Measurements from ENCODE around the gene SPATA6L.
A peak's percentile ranks its signal among the peaks of the same experiment; 100 is the strongest.
"Not testable (repeated sequence)": the region's sequence is repeated elsewhere in the genome, so short reads cannot be mapped to it uniquely, and the experiment has no call there.

The SPATA6L gene

GRCh38 chr9:4667681-4668080 lies 1.4 kb upstream of the SPATA6L start:
- TF ChIP-seq CTCF (IDR thresholded peaks at IDR 0.05; ENCODE audit: extremely low read depth, missing control alignments), result no peak
- no peak for DNase-seq (ENCODE audit: low spot score)

- no peak for DNase-seq (ENCODE audit: low spot score)
- TF ChIP-seq CTCF (IDR thresholded peaks at IDR 0.05; ENCODE audit: extremely low read depth, missing control alignments), result no peak
Observed at GRCh38 chr9:4665357-4665756, 923 bp downstream of the SPATA6L start.

GRCh38 chr9:4663956-4664355 lies 2.3 kb downstream of the SPATA6L start:
- no peak for TF ChIP-seq CTCF (IDR thresholded peaks at IDR 0.05; ENCODE audit: extremely low read depth, missing control alignments)
- no peak for DNase-seq (ENCODE audit: low spot score)

GRCh38 chr9:4662989-4663792 lies 3.1 kb downstream of the SPATA6L start:
- TF ChIP-seq CTCF (IDR thresholded peaks at IDR 0.05; ENCODE audit: extremely low read depth, missing control alignments), result no peak
- peak; percentile 20 for DNase-seq (ENCODE audit: low spot score)

GRCh38 chr9:4662108-4662988 lies 3.9 kb downstream of the SPATA6L start, which contains the start of gene PLPP6:
Gene PLPP6, plus strand, starts transcription at chr9:4662294. Its CDS starts 82 bp downstream, at chr9:4662376.
- TF ChIP-seq CTCF (IDR thresholded peaks at IDR 0.05; ENCODE audit: extremely low read depth, missing control alignments), result peak; percentile 33
- DNase-seq (ENCODE audit: low spot score), result peak; percentile 88

GRCh38 chr9:4661611-4662010 lies 4.7 kb downstream of the SPATA6L start:
- DNase-seq (ENCODE audit: low spot score), result peak; percentile 20
- TF ChIP-seq CTCF (IDR thresholded peaks at IDR 0.05; ENCODE audit: extremely low read depth, missing control alignments), result no peak

GRCh38 chr9:4661165-4661564 lies 5.1 kb downstream of the SPATA6L start:
- DNase-seq (ENCODE audit: low spot score), result no peak
- no peak for TF ChIP-seq CTCF (IDR thresholded peaks at IDR 0.05; ENCODE audit: extremely low read depth, missing control alignments)

- not testable (repeated sequence) for DNase-seq (ENCODE audit: low spot score)
Observed at GRCh38 chr9:4660665-4661064, 5.6 kb downstream of the SPATA6L start.

Data from GM20000 (cell line).